GM23338 (cell line): Measurements from ENCODE around the gene DUSP18. TPM values are rescaled to one million over a fixed set of nuclear protein-coding genes. Genes with fewer than 3 reads are reported as not detected.

Experiments
- EZH2 ChIP-seq: fragments of 200-600 bp; sonication (generic); IDR thresholded peaks from one replicate; pipeline ENCODE4 v1.8.0; 2017; ENCODE audit warnings: antibody characterized with exemption, mild to moderate bottlenecking, low read depth; ENCODE audit not compliant: unreplicated experiment
- JUNB ChIP-seq: IDR thresholded peaks from one replicate; pipeline ENCODE4 v1.6.1; 2016; ENCODE audit warnings: antibody characterized with exemption; ENCODE audit not compliant: unreplicated experiment
- NANOG ChIP-seq: IDR thresholded peaks from 2 replicates; pipeline ENCODE4 v1.6.1; 2016; ENCODE audit warnings: antibody characterized with exemption, borderline replicate concordance
- POLR2AphosphoS5 ChIP-seq: IDR thresholded peaks from 2 replicates; pipeline ENCODE4 v1.6.1; 2016; ENCODE audit warnings: antibody characterized with exemption, low read depth
- STAT1 ChIP-seq: IDR thresholded peaks from one replicate; pipeline ENCODE4 v1.6.1; 2016; ENCODE audit warnings: antibody characterized with exemption; ENCODE audit not compliant: unreplicated experiment
- ZNF331 ChIP-seq: fragments of 250-450 bp; sonication (Bioruptor Pico); IDR thresholded peaks from 2 replicates; pipeline ENCODE4 v1.5.0; 2020; ENCODE audit warnings: low read depth, mild to moderate bottlenecking, moderate library complexity
- polyA plus RNA-seq: library from polyadenylated mRNA; unstranded; fragments of >200 nt; fragmentation: Nextera tagmentation; extraction: Ambion mirVana; gene quantifications from 2 replicates; pipeline ENCODE4 v1.2.1, GENCODE V29; 2016
- total RNA-seq: library from RNA; depleted of rRNA; stranded (reverse); fragments of >200 nt; shearing (Covaris generic); gene quantifications from 2 replicates; pipeline ENCODE4 v1.2.3, GENCODE V29; 2014
- TF ChIP-seq, protein P1 (sequence below): fragments of 250-450 bp; sonication (Bioruptor Pico); IDR thresholded peaks from 2 replicates; pipeline ENCODE4 v1.5.0; 2020; ENCODE audit warnings: mild to moderate bottlenecking, moderate library complexity
- TF ChIP-seq, protein P2 (sequence below): IDR thresholded peaks from 2 replicates; pipeline ENCODE4 v1.6.1; 2016; ENCODE audit warnings: antibody characterized with exemption

The DUSP18 gene
- total and polyA plus RNA-seq, 2 experiments from 2014 or later = 2.2 to 2.7 TPM

DNA sequence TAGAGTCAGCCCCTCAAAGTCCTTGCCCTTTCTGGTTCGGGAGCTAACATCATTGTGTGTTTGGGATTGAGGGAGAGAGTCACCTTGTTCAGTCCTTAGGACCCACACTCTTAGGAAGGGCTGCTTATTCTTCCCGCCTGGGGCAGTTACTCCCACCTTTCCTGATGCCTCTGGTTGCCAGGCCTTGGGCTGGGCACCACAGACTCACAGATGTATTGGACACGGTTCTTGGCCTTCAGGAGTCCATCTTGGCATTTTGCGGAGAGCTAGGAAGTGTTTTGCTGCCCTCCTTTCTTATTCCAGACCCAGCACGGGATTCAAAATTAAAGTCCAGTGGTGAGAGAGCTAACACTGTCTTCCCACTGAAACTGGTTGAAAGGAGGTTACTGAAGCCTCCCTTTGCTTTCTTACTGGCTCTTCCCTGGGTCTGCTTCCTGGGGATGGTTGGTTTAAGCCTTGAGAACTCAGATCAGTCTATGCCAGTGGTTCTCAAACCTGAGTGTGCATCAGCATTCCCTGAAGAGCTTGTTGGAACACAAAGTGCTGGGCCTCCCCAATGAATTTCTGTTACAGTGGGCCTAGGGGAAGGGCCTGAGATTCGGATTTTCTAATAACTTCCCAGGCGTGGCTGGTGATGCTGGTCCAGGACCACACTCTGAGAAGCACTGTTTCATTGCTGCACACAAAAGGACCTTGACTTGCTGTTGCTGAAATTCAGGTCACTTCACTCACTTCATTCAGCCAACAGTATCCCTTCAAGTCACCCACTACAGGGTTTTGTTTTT, 28.4 kb upstream of the DUSP18 start (continued):
- TF ChIP-seq, protein P1, sequence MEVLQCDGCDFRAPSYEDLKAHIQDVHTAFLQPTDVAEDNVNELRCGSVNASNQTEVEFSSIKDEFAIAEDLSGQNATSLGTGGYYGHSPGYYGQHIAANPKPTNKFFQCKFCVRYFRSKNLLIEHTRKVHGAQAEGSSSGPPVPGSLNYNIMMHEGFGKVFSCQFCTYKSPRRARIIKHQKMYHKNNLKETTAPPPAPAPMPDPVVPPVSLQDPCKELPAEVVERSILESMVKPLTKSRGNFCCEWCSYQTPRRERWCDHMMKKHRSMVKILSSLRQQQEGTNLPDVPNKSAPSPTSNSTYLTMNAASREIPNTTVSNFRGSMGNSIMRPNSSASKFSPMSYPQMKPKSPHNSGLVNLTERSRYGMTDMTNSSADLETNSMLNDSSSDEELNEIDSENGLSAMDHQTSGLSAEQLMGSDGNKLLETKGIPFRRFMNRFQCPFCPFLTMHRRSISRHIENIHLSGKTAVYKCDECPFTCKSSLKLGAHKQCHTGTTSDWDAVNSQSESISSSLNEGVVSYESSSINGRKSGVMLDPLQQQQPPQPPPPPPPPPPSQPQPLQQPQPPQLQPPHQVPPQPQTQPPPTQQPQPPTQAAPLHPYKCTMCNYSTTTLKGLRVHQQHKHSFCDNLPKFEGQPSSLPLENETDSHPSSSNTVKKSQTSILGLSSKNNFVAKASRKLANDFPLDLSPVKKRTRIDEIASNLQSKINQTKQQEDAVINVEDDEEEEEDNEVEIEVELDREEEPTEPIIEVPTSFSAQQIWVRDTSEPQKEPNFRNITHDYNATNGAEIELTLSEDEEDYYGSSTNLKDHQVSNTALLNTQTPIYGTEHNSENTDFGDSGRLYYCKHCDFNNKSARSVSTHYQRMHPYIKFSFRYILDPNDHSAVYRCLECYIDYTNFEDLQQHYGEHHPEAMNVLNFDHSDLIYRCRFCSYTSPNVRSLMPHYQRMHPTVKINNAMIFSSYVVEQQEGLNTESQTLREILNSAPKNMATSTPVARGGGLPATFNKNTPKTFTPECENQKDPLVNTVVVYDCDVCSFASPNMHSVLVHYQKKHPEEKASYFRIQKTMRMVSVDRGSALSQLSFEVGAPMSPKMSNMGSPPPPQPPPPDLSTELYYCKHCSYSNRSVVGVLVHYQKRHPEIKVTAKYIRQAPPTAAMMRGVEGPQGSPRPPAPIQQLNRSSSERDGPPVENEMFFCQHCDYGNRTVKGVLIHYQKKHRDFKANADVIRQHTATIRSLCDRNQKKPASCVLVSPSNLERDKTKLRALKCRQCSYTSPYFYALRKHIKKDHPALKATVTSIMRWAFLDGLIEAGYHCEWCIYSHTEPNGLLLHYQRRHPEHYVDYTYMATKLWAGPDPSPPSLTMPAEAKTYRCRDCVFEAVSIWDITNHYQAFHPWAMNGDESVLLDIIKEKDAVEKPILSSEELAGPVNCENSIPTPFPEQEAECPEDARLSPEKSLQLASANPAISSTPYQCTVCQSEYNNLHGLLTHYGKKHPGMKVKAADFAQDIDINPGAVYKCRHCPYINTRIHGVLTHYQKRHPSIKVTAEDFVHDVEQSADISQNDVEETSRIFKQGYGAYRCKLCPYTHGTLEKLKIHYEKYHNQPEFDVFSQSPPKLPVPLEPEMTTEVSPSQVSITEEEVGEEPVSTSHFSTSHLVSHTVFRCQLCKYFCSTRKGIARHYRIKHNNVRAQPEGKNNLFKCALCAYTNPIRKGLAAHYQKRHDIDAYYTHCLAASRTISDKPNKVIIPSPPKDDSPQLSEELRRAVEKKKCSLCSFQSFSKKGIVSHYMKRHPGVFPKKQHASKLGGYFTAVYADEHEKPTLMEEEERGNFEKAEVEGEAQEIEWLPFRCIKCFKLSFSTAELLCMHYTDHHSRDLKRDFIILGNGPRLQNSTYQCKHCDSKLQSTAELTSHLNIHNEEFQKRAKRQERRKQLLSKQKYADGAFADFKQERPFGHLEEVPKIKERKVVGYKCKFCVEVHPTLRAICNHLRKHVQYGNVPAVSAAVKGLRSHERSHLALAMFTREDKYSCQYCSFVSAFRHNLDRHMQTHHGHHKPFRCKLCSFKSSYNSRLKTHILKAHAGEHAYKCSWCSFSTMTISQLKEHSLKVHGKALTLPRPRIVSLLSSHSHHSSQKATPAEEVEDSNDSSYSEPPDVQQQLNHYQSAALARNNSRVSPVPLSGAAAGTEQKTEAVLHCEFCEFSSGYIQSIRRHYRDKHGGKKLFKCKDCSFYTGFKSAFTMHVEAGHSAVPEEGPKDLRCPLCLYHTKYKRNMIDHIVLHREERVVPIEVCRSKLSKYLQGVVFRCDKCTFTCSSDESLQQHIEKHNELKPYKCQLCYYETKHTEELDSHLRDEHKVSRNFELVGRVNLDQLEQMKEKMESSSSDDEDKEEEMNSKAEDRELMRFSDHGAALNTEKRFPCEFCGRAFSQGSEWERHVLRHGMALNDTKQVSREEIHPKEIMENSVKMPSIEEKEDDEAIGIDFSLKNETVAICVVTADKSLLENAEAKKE (CRISPR knock-in tag) = no peak
- TF ChIP-seq, protein P2, sequence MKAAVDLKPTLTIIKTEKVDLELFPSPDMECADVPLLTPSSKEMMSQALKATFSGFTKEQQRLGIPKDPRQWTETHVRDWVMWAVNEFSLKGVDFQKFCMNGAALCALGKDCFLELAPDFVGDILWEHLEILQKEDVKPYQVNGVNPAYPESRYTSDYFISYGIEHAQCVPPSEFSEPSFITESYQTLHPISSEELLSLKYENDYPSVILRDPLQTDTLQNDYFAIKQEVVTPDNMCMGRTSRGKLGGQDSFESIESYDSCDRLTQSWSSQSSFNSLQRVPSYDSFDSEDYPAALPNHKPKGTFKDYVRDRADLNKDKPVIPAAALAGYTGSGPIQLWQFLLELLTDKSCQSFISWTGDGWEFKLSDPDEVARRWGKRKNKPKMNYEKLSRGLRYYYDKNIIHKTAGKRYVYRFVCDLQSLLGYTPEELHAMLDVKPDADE = no peak
- TF ChIP-seq EZH2 (no peak), JUNB (no peak), ZNF331 (CRISPR knock-in tag) (no peak), STAT1 (no peak), POLR2AphosphoS5 (no peak), NANOG (no peak)
